HepG2 (cell line): ENCODE results near the gene APOL4. TPM values are rescaled to one million over a fixed set of nuclear protein-coding genes. Genes with fewer than 3 reads are reported as not detected.

Source experiments
- ATAC-seq: fragments of 200-7000 bp; cut with Tn5 transposase; 3 replicates; pipeline ENCODE4 v1.9.1; 2020; ENCODE audit warnings: mild to moderate bottlenecking, moderate library complexity
- BruUV-seq: library from RNA; stranded (reverse); fragments of 400-500 nt; replicated peaks from 2 replicates; lab custom pipeline; 2021; lab: Mats Ljungman, UMichigan
- CTCF ChIA-PET: fragments of 300-600 bp; formaldehyde crosslinking; extraction: SDS; loops from one replicate; lab custom pipeline; 2021; ENCODE audit warnings: low total read pairs, inconsistent platforms, low intra/inter-chr PET ratio; lab: Yijun Ruan, JAX
- POLR2A ChIA-PET: fragments of 350-600 bp; sonication (Branson Sonifier 250); formaldehyde crosslinking; loops from one replicate; lab custom pipeline; 2020; ENCODE audit warnings: antibody characterized with exemption, inconsistent platforms; lab: Yijun Ruan, JAX
- DNase-seq: peaks from one replicate; pipeline ENCODE4 v3.0.0-alpha.2; 2015; ENCODE audit warnings: low spot score
- FAIRE-seq: peaks from 3 replicates; lab custom pipeline; 2011; peaks lifted over from hg19 to GRCh38; lab: Jason Lieb, UNC
- H2AFZ ChIP-seq: one replicate; pipeline ENCODE4 v1.6.1; 2011; ENCODE audit warnings: low read length, inconsistent platforms
- H3K27ac ChIP-seq: fragments of 300-600 bp; 3 replicates; pipeline ENCODE4 v1.8.0; 2011; ENCODE audit warnings: mixed run types, mild to moderate bottlenecking, mixed read lengths, low read length, inconsistent platforms; ENCODE audit not compliant: insufficient read depth; ENCODE audit errors: extremely low read length
- H3K27me3 ChIP-seq, 2 experiments: fragments of 200-600 bp in 1 of 2; 2 replicates in 1 of 2; 3 replicates in 1 of 2; pipeline versions ENCODE4 v1.6.0 to v1.8.0; 2011; ENCODE audit warnings: low read length in 2 of 2, mild to moderate bottlenecking in 2 of 2, moderate library complexity in 2 of 2, inconsistent platforms in 1 of 2; ENCODE audit not compliant: insufficient read depth in 2 of 2, control insufficient read depth in 1 of 2
- H3K36me3 ChIP-seq, 2 experiments: fragments of 200-600 bp in 1 of 2; replicated peaks in 1 of 2; 2 replicates in 1 of 2; 3 replicates in 1 of 2; pipeline versions ENCODE4 v1.5.1 to v1.8.0; 2011; ENCODE audit warnings: low read length in 2 of 2, inconsistent platforms in 1 of 2; ENCODE audit not compliant: insufficient read depth in 2 of 2, control insufficient read depth in 1 of 2
- H3K4me1 ChIP-seq: 2 replicates; pipeline ENCODE4 v1.5.1; 2012; ENCODE audit warnings: low read length, inconsistent platforms; ENCODE audit not compliant: insufficient read depth
- H3K4me2 ChIP-seq: 2 replicates; pipeline ENCODE4 v1.6.0; 2011; ENCODE audit warnings: low read depth, low read length, inconsistent platforms
- H3K4me3 ChIP-seq, 3 experiments: fragments of 200-600 bp in 1 of 3; sonication (generic), shearing (Covaris generic) in 1 of 3; replicated peaks in 1 of 3; 2 replicates each; pipeline ENCODE4 v1.5.1; 2011 to 2016; ENCODE audit warnings: low read length in 3 of 3, inconsistent platforms in 2 of 3, low read depth in 2 of 3, mild to moderate bottlenecking in 2 of 3, control low read depth in 1 of 3, mixed read lengths in 1 of 3; ENCODE audit not compliant: insufficient read depth in 1 of 3
- H3K79me2 ChIP-seq: one replicate; pipeline ENCODE4 v1.6.1; 2011; ENCODE audit warnings: low read length, inconsistent platforms; ENCODE audit not compliant: insufficient read depth
- H3K9ac ChIP-seq: 2 replicates; pipeline ENCODE4 v1.6.0; 2011; ENCODE audit warnings: mild to moderate bottlenecking, low read depth, low read length, inconsistent platforms; ENCODE audit not compliant: insufficient read depth
- H3K9me3 ChIP-seq: 2 replicates; pipeline ENCODE4 v1.5.1; 2012; ENCODE audit warnings: mild to moderate bottlenecking, low read length
- H4K20me1 ChIP-seq: 2 replicates; pipeline ENCODE4 v1.6.0; 2011; ENCODE audit warnings: inconsistent platforms, mild to moderate bottlenecking, low read length, moderate library complexity; ENCODE audit not compliant: insufficient read depth
- CREM ChIP-seq, 2 experiments: sonication (generic) in 1 of 2; formaldehyde crosslinking in 1 of 2; IDR thresholded peaks; 2 replicates each; pipeline versions ENCODE4 v1.4.0 to v1.6.1; 2016 to 2020; ENCODE audit warnings: antibody characterized with exemption in 1 of 2, mild to moderate bottlenecking in 1 of 2, missing genetic modification reagents in 1 of 2
- DMAP1 ChIP-seq: IDR thresholded peaks from 2 replicates; pipeline ENCODE4 v1.6.1; 2016
- E2F1 ChIP-seq: sonication (generic); formaldehyde crosslinking; IDR thresholded peaks from 2 replicates; pipeline ENCODE4 v1.5.0; 2020; ENCODE audit warnings: missing genetic modification reagents
- ELF3 ChIP-seq: IDR thresholded peaks from 2 replicates; pipeline ENCODE4 v1.6.1; 2016; ENCODE audit warnings: missing genetic modification reagents, missing compliant biosample characterization
- GPBP1L1 ChIP-seq: sonication (generic); formaldehyde crosslinking; IDR thresholded peaks from 2 replicates; pipeline ENCODE4 v1.5.0; 2020; ENCODE audit warnings: mild to moderate bottlenecking, missing genetic modification reagents
- MAFG ChIP-seq: sonication (generic); formaldehyde crosslinking; IDR thresholded peaks from 2 replicates; pipeline ENCODE4 v1.5.1; 2020; ENCODE audit warnings: mild to moderate bottlenecking, missing genetic modification reagents
- PBX2 ChIP-seq: IDR thresholded peaks from 2 replicates; pipeline ENCODE4 v1.6.1; 2016; ENCODE audit warnings: control low read depth
- PBX3 ChIP-seq: sonication (generic); formaldehyde crosslinking; IDR thresholded peaks from 2 replicates; pipeline ENCODE4 v1.8.1; 2023; ENCODE audit warnings: missing genetic modification reagents, inconsistent platforms, borderline replicate concordance
- TSC22D2 ChIP-seq: sonication (generic); formaldehyde crosslinking; IDR thresholded peaks from 2 replicates; pipeline ENCODE4 v1.5.1; 2020; ENCODE audit warnings: missing genetic modification reagents, mild to moderate bottlenecking, borderline replicate concordance
- ZBTB49 ChIP-seq: sonication (generic); formaldehyde crosslinking; IDR thresholded peaks from 2 replicates; pipeline ENCODE4 v1.4.0; 2020; ENCODE audit warnings: missing genetic modification reagents, borderline replicate concordance
- ZNF343 ChIP-seq: sonication (generic); formaldehyde crosslinking; IDR thresholded peaks from 2 replicates; pipeline ENCODE4 v1.4.0; 2020; ENCODE audit warnings: mild to moderate bottlenecking, missing genetic modification reagents
- ZNF563 ChIP-seq: sonication (generic); formaldehyde crosslinking; IDR thresholded peaks from 2 replicates; pipeline ENCODE4 v1.8.0; 2022; ENCODE audit warnings: mild to moderate bottlenecking, moderate library complexity, missing genetic modification reagents
- WGBS: methylation state at CpG from one replicate; pipeline ENCODE4 v1.1.6; 2017; ENCODE audit warnings: low lambda C conversion rate; 5-methylcytosine and 5-hydroxymethylcytosine counted together
- in situ Hi-C: cut with HindIII; loops from 2 replicates; pipeline ENCODE4 v1.10.0; 2017; ENCODE audit warnings: low pct_unique_long_range_greater_than_20kb; ENCODE audit not compliant: extremely low pct_ligation_motif_present
- intact Hi-C: fragments of 100-400 bp; cut with micrococcal nuclease; formaldehyde crosslinking; loops from one replicate; pipeline ENCODE4 v1.10.0; 2022; ENCODE audit not compliant: unreplicated experiment
- polyA plus RNA-seq, 8 experiments: library from polyadenylated mRNA; depleted of rRNA in 3 of 8; stranded (reverse) in 7 of 8; unstranded in 1 of 8; fragments of >200 nt; fragmentation: Illumina TruSeq in 4 of 8; extraction: Trizol in 4 of 8; gene quantifications; 2 replicates each; pipeline versions ENCODE4 v1.2.1 to v1.2.3, GENCODE V29; 2011 to 2016; ENCODE audit warnings: low read depth in 4 of 8, missing spikeins in 1 of 8, mixed read lengths in 1 of 8; ENCODE audit not compliant: insufficient read depth in 1 of 8
- total RNA-seq, 5 experiments: library from RNA; depleted of rRNA; stranded (reverse); fragments of >200 nt; fragmentation: Illumina TruSeq; extraction: Trizol; gene quantifications; 2 replicates each; pipeline ENCODE4 v1.2.3, GENCODE V29; 2016; ENCODE audit warnings: low read depth in 1 of 5

Gene APOL4
- total and polyA plus RNA-seq, 2 of the 13 experiments (the other 11 are each of a cell fraction or from before 2014, with no cell fraction given), result 0.77 to 2.8 TPM

GRCh38 chr22:36156515-36157419 is 44.8 kb downstream of the APOL4 start (continued):
- TF ChIP-seq ZNF563 (CRISPR knock-in tag) (0 out of 2 replicates have a peak, but pooled peaks have one; percentile 53), CREM (IDR thresholded peaks at IDR 0.05) (0 out of 2 replicates have a peak, but pooled peaks have one; percentile 13), CREM (CRISPR knock-in tag; IDR thresholded peaks at IDR 0.05) (no peak), ELF3 (CRISPR knock-in tag) (peak; percentile 13; the same call in 1 of the 2 replicates)

GRCh38 chr22:36156119-36156514 is 45.5 kb downstream of the APOL4 start:
- DNase-seq (no peak), FAIRE-seq (no peak), ATAC-seq (peak; percentile 46)
- H3K27me3 ChIP-seq, result peaks cover 0 to 4% of the 10 kb centered on the region in 2 experiments; a peak in 1 of 5 replicates
- no peaks in the 10 kb centered on the region for H4K20me1 ChIP-seq
- in situ Hi-C loops, result no loop called here
- TSS peak; percentile 50 for BruUV-seq
- H3K4me3 ChIP-seq, result peak overlapping the region; percentile 75 to 81 (median 76)
- H3K4me1 ChIP-seq, result peaks cover 84% of the 10 kb centered on the region
- H3K27ac ChIP-seq, result peak overlapping the region; percentile 64
- intact Hi-C loops, result no loop called here
- H3K36me3 ChIP-seq, result no peaks in the 10 kb centered on the region
- peak overlapping the region; percentile 85 for H3K4me2 ChIP-seq
- peak overlapping the region; percentile 67 for H3K9ac ChIP-seq
- H3K79me2 ChIP-seq, result no peaks in the 10 kb centered on the region
- POLR2A ChIA-PET, result interaction anchor here (0.7 to 2.3 kb wide), 5 partner anchors 8 to 96 kb away, joined by 3 to 8 read pairs (median 5); partner anchors contain the start of genes APOL1 and APOL2
- WGBS, result under 1% methylated on average over 8 of the region's 8 CpGs
- H2AFZ ChIP-seq, result peak overlapping the region; percentile 64
- CTCF ChIA-PET, result no interaction called here
- peaks cover 8% of the 10 kb centered on the region; the same call in 1 of the 2 replicates for H3K9me3 ChIP-seq
- TF ChIP-seq TSC22D2 (CRISPR knock-in tag) (no peak), E2F1 (CRISPR knock-in tag) (no peak), CREM (IDR thresholded peaks at IDR 0.05) (no peak), CREM (CRISPR knock-in tag; IDR thresholded peaks at IDR 0.05) (no peak), GPBP1L1 (CRISPR knock-in tag) (no peak), ZBTB49 (CRISPR knock-in tag) (no peak), PBX3 (CRISPR knock-in tag) (no peak), MAFG (no peak), DMAP1 (CRISPR knock-in tag) (no peak), ZNF343 (no peak), PBX2 (CRISPR knock-in tag) (no peak)
